Measurements from ENCODE around the gene CHMP6.

CHMP6 gene

GRCh38 chr17:80991645-80992076, at the start of gene CHMP6:
TSS of gene CHMP6 (plus strand) at chr17:80991841. CDS start at chr17:80991919, 78 bp downstream.
- DNase-seq (ENCODE audit: low read depth in 2 of 2): peak; percentile 53 to 60

GRCh38 chr17:80942423-80943345, 49.0 kb upstream of the CHMP6 start:
- DNase-seq (ENCODE audit: low read depth in 2 of 2): peak; percentile 49 to 52

- DNase-seq (ENCODE audit: low read depth in 2 of 2): no peak
Measured at GRCh38 chr17:80943346-80944145, 48.1 kb upstream of the CHMP6 start.

GRCh38 chr17:80944326-80944725, 47.3 kb upstream of the CHMP6 start:
- no peak for DNase-seq (ENCODE audit: low read depth in 2 of 2)

GRCh38 chr17:80945736-80946135, 45.9 kb upstream of the CHMP6 start:
- DNase-seq (ENCODE audit: low read depth in 2 of 2): no peak

- no peak for DNase-seq (ENCODE audit: low read depth in 2 of 2)
Measured at GRCh38 chr17:80946449-80946848, 45.2 kb upstream of the CHMP6 start.

GRCh38 chr17:80947200-80947940, 44.3 kb upstream of the CHMP6 start:
- DNase-seq (ENCODE audit: low read depth in 2 of 2): no peak

GRCh38 chr17:80948019-80948975, 43.3 kb upstream of the CHMP6 start:
- DNase-seq (ENCODE audit: low read depth in 2 of 2): no peak

- no peak for DNase-seq (ENCODE audit: low read depth in 2 of 2)
Measured at GRCh38 chr17:80948976-80949450, 42.6 kb upstream of the CHMP6 start.

- no peak for DNase-seq (ENCODE audit: low read depth in 2 of 2)
Measured at GRCh38 chr17:80949451-80950421, 41.9 kb upstream of the CHMP6 start.

GRCh38 chr17:80950466-80951120, 41.0 kb upstream of the CHMP6 start:
- DNase-seq (ENCODE audit: low read depth in 2 of 2): no peak

- no peak for DNase-seq (ENCODE audit: low read depth in 2 of 2)
Measured at GRCh38 chr17:80951121-80952090, 40.2 kb upstream of the CHMP6 start.

GRCh38 chr17:80952291-80952690, 39.4 kb upstream of the CHMP6 start:
- no peak for DNase-seq (ENCODE audit: low read depth in 2 of 2)

- DNase-seq (ENCODE audit: low read depth in 2 of 2): no peak
Measured at GRCh38 chr17:80953471-80954315, 37.9 kb upstream of the CHMP6 start.

GRCh38 chr17:80955078-80955477, 36.6 kb upstream of the CHMP6 start:
- DNase-seq (ENCODE audit: low read depth in 2 of 2): no peak

GRCh38 chr17:80955671-80956280, 35.9 kb upstream of the CHMP6 start:
- DNase-seq (ENCODE audit: low read depth in 2 of 2): no peak
